Neutrophil (primary cell): ENCODE data around the gene SCFD2.

Experiments used
- H3K27ac ChIP-seq: fragments of 200-600 bp; sonication (generic); 2 replicates; pipeline ENCODE4 v1.5.1; 2016; ENCODE audit warnings: mild to moderate bottlenecking, moderate library complexity
- H3K27me3 ChIP-seq: fragments of 200-600 bp; sonication (generic); 2 replicates; pipeline ENCODE4 v1.6.0; 2016; ENCODE audit warnings: mild to moderate bottlenecking
- H3K36me3 ChIP-seq: fragments of 200-600 bp; sonication (generic); 2 replicates; pipeline ENCODE4 v1.5.1; 2017
- H3K4me1 ChIP-seq, 2 experiments: fragments of 200-600 bp in 1 of 2; sonication (generic) in 1 of 2; 1 replicate in 1 of 2; 2 replicates in 1 of 2; pipeline versions ENCODE4 v1.5.1 to v1.6.1; 2013 to 2016; ENCODE audit warnings: low read depth in 1 of 2, low read length in 1 of 2, mild to moderate bottlenecking in 1 of 2, moderate library complexity in 1 of 2; ENCODE audit not compliant: control insufficient read depth in 1 of 2, insufficient read depth in 1 of 2
- H3K4me3 ChIP-seq, 2 experiments: fragments of 200-600 bp in 1 of 2; sonication (generic) in 1 of 2; 1 replicate in 1 of 2; 2 replicates in 1 of 2; pipeline ENCODE4 v1.5.1; 2013 to 2016; ENCODE audit warnings: low read depth in 1 of 2, low read length in 1 of 2, mild to moderate bottlenecking in 1 of 2, moderate library complexity in 1 of 2
- H3K9me3 ChIP-seq: fragments of 200-600 bp; sonication (generic); 2 replicates; pipeline ENCODE4 v1.5.1; 2016
- TF ChIP-seq, protein P1 (sequence below): fragments of 200-600 bp; sonication (generic); IDR thresholded peaks from 2 replicates; pipeline ENCODE4 v1.5.1; 2016; ENCODE audit warnings: antibody characterized with exemption

SCFD2 gene

DNA sequence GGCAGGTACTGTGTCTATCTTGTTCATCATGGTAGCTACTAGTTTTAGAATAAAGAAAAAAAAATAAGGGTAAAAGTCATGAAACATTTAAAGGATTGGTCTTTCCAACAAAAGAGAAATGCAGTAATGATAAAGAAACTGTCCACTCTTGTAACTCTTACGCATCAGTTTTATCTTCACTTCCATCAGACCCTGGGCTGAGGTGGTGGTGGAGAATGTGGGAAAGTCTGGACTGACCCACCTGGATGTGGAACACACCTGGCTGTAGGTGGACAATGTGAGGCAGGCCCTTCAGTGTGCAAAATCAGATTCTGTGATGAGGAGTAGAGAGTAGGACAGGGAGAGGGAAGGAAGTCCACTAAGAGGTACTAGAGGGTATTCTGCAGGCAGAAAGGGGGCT lies 375.2 kb downstream of the SCFD2 start:
- H3K4me3 ChIP-seq: no peak overlapping the region
- TF ChIP-seq, protein P1, sequence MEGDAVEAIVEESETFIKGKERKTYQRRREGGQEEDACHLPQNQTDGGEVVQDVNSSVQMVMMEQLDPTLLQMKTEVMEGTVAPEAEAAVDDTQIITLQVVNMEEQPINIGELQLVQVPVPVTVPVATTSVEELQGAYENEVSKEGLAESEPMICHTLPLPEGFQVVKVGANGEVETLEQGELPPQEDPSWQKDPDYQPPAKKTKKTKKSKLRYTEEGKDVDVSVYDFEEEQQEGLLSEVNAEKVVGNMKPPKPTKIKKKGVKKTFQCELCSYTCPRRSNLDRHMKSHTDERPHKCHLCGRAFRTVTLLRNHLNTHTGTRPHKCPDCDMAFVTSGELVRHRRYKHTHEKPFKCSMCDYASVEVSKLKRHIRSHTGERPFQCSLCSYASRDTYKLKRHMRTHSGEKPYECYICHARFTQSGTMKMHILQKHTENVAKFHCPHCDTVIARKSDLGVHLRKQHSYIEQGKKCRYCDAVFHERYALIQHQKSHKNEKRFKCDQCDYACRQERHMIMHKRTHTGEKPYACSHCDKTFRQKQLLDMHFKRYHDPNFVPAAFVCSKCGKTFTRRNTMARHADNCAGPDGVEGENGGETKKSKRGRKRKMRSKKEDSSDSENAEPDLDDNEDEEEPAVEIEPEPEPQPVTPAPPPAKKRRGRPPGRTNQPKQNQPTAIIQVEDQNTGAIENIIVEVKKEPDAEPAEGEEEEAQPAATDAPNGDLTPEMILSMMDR: no peak
- no peaks in the 10 kb centered on the region for H3K36me3 ChIP-seq
- no peaks in the 10 kb centered on the region for H3K27me3 ChIP-seq
- H3K9me3 ChIP-seq: no peaks in the 10 kb centered on the region
- H3K4me1 ChIP-seq: no peaks in the 10 kb centered on the region
- H3K27ac ChIP-seq: no peak overlapping the region

DNA sequence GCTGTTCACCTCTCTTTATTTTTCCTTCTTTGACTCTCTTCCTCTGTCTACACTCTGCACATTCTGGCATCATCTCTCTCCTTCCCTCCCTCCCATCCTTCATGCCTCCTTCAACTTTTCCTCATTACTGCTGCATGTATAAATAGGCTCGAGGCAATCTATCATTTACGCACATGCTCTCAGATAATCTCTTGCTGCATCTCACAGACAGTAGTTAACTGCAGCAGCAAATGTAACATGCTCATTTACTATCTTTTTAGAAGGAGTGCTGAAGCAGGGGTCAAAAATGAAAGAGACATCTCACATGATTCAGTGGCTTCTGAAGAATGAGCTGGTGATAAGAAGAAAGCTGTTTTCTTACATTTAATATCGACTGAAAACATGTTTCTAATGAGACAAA lies 376.0 kb downstream of the SCFD2 start:
- Histone ChIP-seq H3K36me3 (no peaks in the 10 kb centered on the region), H3K4me1 (no peaks in the 10 kb centered on the region), H3K27me3 (no peaks in the 10 kb centered on the region), H3K27ac (no peak overlapping the region), H3K9me3 (no peaks in the 10 kb centered on the region), H3K4me3 (no peak overlapping the region)
- TF ChIP-seq, protein P1: no peak

DNA sequence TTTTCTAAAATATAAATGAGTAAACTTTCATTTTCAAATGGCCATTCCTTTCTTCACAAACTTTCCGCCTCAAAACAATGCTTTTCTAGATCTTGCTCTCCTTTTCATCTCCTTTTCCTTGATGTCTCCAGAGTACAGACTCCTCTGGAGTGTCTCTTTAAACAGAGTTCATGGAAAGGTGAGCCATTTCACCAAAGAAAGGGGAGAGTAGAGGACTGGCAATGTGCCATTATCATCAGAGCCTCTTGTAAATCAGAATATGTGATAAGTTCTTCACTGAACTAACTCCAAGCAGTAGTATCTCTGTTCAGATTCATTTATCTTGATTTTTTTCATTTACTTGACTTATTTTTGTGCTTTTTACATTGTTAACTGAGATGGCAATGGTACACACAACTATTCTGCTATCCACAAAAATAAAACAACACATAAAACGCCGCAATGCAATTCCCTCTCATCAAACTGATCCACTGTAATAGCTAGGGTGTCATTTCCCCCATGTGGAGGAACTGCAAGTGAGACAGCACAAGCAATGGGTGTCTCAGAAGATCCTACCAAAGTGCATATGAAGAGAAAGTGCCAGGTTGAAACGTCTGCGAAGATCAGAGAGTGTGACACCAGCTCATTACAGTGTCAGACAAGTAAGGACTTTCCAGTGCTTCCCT lies 378.3 kb downstream of the SCFD2 start:
- Histone ChIP-seq H3K4me3 (no peak overlapping the region), H3K9me3 (no peaks in the 10 kb centered on the region), H3K27me3 (no peaks in the 10 kb centered on the region), H3K27ac (no peak overlapping the region), H3K36me3 (no peaks in the 10 kb centered on the region), H3K4me1 (no peaks in the 10 kb centered on the region)
- TF ChIP-seq, protein P1: no peak

DNA sequence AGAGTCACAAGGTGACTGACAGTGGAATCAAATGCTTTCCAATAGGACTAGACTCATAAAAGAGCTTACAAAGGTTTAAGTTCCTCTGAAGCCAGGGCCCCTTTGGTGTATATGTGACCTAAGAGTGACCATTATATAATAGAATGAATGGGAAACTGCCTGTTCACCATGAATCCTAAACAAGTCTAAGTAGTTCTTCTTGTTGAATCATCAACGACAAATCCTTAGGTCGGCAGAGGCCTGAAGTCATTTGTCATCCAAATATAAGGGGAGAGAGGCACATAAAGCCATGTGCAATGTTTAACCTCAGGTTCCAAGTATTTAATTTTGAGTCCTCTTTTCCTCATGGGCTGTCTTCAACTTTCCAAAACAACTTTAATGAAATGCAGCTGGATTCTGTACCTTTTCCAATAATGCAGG lies 381.4 kb downstream of the SCFD2 start:
- Histone ChIP-seq H3K4me3 (no peak overlapping the region), H3K27ac (no peak overlapping the region), H3K27me3 (no peaks in the 10 kb centered on the region), H3K36me3 (no peaks in the 10 kb centered on the region), H3K4me1 (no peaks in the 10 kb centered on the region), H3K9me3 (no peaks in the 10 kb centered on the region)
- TF ChIP-seq, protein P1: no peak

DNA sequence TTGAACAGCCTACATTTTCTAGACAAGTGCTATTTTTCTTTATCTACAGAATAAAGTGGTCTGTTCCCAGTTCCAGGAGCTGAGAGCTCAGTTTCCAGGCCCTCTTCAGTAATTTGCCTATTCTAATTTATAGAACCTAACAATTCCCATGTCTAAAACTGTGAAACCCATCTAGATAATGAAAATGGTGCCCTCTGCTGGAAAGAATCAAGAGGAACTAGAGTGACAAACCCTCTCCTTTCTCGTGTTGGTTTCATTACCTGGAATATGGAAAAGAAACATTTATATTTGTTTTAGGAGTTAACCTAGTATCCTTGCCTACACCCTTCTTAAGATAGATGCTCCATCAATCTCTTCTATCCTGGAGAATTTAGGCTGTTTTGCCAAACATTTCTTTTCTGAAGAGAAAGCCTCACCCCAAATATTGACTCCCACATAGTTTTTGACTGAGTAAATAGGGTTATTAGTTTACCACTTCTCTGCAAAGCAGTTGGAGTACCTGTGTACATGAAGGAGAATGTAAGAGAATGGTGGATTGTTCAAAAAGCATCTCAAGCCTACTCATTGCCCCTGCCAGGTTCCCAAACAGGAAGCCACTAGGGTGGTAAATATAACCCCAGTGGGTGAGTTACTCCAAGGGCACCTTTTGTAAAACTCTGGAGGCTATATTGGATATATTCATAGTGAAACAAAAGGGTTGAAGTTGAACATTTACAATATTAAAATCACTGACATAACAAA lies 382.1 kb downstream of the SCFD2 start:
- H3K27ac ChIP-seq: no peak overlapping the region
- no peaks in the 10 kb centered on the region for H3K4me1 ChIP-seq
- no peaks in the 10 kb centered on the region for H3K36me3 ChIP-seq
- H3K9me3 ChIP-seq: no peaks in the 10 kb centered on the region
- TF ChIP-seq, protein P1: no peak
- H3K4me3 ChIP-seq: no peak overlapping the region
- H3K27me3 ChIP-seq: no peaks in the 10 kb centered on the region
